Measurements from ENCODE around the gene GTF2F1. TPM values are rescaled to one million over a fixed set of nuclear protein-coding genes. Genes with fewer than 3 reads are reported as not detected.

GTF2F1 gene
- polyA plus RNA-seq, 1 of the 3 experiments (the other 2 are of a cell fraction), result 104 TPM

- Histone ChIP-seq H3F3A (replicated peaks; ENCODE audit: insufficient read depth) (no peaks in the 10 kb centered on the region), H3K27me3 (ENCODE audit: insufficient read depth) (no peaks in the 10 kb centered on the region; the same call in 1 of the 2 replicates), H3K4me2 (no peak overlapping the region), H3K9me3 (no peaks in the 10 kb centered on the region), H3K79me2 (ENCODE audit: insufficient read depth) (no peaks in the 10 kb centered on the region), H3K4me3 (ENCODE audit: low read depth in 2 of 2, low read length in 1 of 2) (no peak overlapping the region), H3K9ac (no peak overlapping the region), H3K36me3 (replicated peaks in 1 of 2; ENCODE audit: control insufficient read depth in 1 of 2, insufficient read depth in 2 of 2, low read length in 1 of 2) (no peaks in the 10 kb centered on the region), H3K9me2 (no peaks in the 10 kb centered on the region), H2AFZ (ENCODE audit: low read depth) (no peak overlapping the region), H3K4me1 (ENCODE audit: control insufficient read depth in 1 of 2, insufficient read depth in 2 of 2, low read depth in 1 of 2, low read length in 1 of 2) (no peaks in the 10 kb centered on the region), H3K27ac (ENCODE audit: low read depth in 2 of 2, low read length in 1 of 2) (no peak overlapping the region), H4K20me1 (ENCODE audit: insufficient read depth) (no peaks in the 10 kb centered on the region)
- TF ChIP-seq FOSL2 (IDR thresholded peaks at IDR 0.05; ENCODE audit: borderline replicate concordance, low read depth), result no peak
- no peak for TF ChIP-seq FOXJ3 (CRISPR knock-in tag; IDR thresholded peaks at IDR 0.05)
- no peak for TF ChIP-seq YY1 (IDR thresholded peaks at IDR 0.05; ENCODE audit: low read depth)
- TF ChIP-seq NRF1 (IDR thresholded peaks at IDR 0.05; ENCODE audit: low read depth, low read length), result no peak
- no peak for TF ChIP-seq MXI1 (IDR thresholded peaks at IDR 0.05; ENCODE audit: low read depth, low read length)
- no peak for TF ChIP-seq TAF1 (IDR thresholded peaks at IDR 0.05; ENCODE audit: borderline replicate concordance, low read depth, low read length)
- no peak for TF ChIP-seq EP300 (IDR thresholded peaks at IDR 0.05; ENCODE audit: borderline replicate concordance in 1 of 2, low read depth in 1 of 2, low read length in 1 of 2)
- no peak for TF ChIP-seq ZBTB33 (IDR thresholded peaks at IDR 0.05; ENCODE audit: borderline replicate concordance, low read depth)
- TF ChIP-seq RXRA (IDR thresholded peaks at IDR 0.05; ENCODE audit: borderline replicate concordance, low read depth), result no peak
- TF ChIP-seq POLR2AphosphoS5 (IDR thresholded peaks at IDR 0.05; ENCODE audit: low read depth, low read length), result no peak
- no peak for TF ChIP-seq PBX3 (IDR thresholded peaks at IDR 0.05)
- TF ChIP-seq FOXM1 (IDR thresholded peaks at IDR 0.05; ENCODE audit: low read depth), result no peak
- ChIA-PET CTCF (interaction anchor here (0.6 to 0.9 kb wide), 3 partner anchors 134 to 1624 kb away, joined by 3 read pairs; no protein-coding TSS in a partner anchor), POLR2A (no interaction called here)
- DNase-seq, result no peak
- WGBS (ENCODE audit: low lambda C conversion rate), result 57% methylated on average over 2 of the region's 2 CpGs
These were observed 40.4 kb downstream of the GTF2F1 start for GRCh38 chr19:6352381-6353165.

GRCh38 chr19:6350688-6351087, 42.3 kb downstream of the GTF2F1 start:
- Histone ChIP-seq H3K36me3 (replicated peaks in 1 of 2; ENCODE audit: control insufficient read depth in 1 of 2, insufficient read depth in 2 of 2, low read length in 1 of 2) (no peaks in the 10 kb centered on the region), H3K27ac (ENCODE audit: low read depth in 2 of 2, low read length in 1 of 2) (no peak overlapping the region), H3K9me2 (no peaks in the 10 kb centered on the region), H4K20me1 (ENCODE audit: insufficient read depth) (no peaks in the 10 kb centered on the region), H3K4me3 (ENCODE audit: low read depth in 2 of 2, low read length in 1 of 2) (no peak overlapping the region), H3K9ac (no peak overlapping the region), H3K79me2 (ENCODE audit: insufficient read depth) (no peaks in the 10 kb centered on the region), H3K27me3 (ENCODE audit: insufficient read depth) (no peaks in the 10 kb centered on the region; the same call in 1 of the 2 replicates), H3K4me2 (no peak overlapping the region), H3K9me3 (no peaks in the 10 kb centered on the region), H3K4me1 (ENCODE audit: control insufficient read depth in 1 of 2, insufficient read depth in 2 of 2, low read depth in 1 of 2, low read length in 1 of 2) (no peaks in the 10 kb centered on the region), H3F3A (replicated peaks; ENCODE audit: insufficient read depth) (no peaks in the 10 kb centered on the region), H2AFZ (ENCODE audit: low read depth) (no peak overlapping the region)
- ChIA-PET POLR2A (no interaction called here), CTCF (no interaction called here)
- 21% methylated on average over 2 of the region's 2 CpGs for WGBS (ENCODE audit: low lambda C conversion rate)
- no peak for DNase-seq
- TF ChIP-seq CHD2 (IDR thresholded peaks at IDR 0.05; ENCODE audit: low read length, partially characterized antibody), result no peak
- TF ChIP-seq TCF12 (IDR thresholded peaks at IDR 0.05), result no peak
- no peak for TF ChIP-seq MAX (IDR thresholded peaks at IDR 0.05; ENCODE audit: low read depth)
- no peak for TF ChIP-seq JUND (IDR thresholded peaks at IDR 0.05)
- TF ChIP-seq FOSL2 (IDR thresholded peaks at IDR 0.05; ENCODE audit: borderline replicate concordance, low read depth), result no peak
- no peak for TF ChIP-seq MXI1 (IDR thresholded peaks at IDR 0.05; ENCODE audit: low read depth, low read length)
- TF ChIP-seq ZBTB33 (IDR thresholded peaks at IDR 0.05; ENCODE audit: borderline replicate concordance, low read depth), result no peak
- no peak for TF ChIP-seq IRF3 (IDR thresholded peaks at IDR 0.05; ENCODE audit: low read depth, low read length)
- TF ChIP-seq USF2 (IDR thresholded peaks at IDR 0.05; ENCODE audit: borderline replicate concordance, low read depth, low read length), result no peak
